Measurements from ENCODE around the gene NAA40.

NAA40 gene

DNA sequence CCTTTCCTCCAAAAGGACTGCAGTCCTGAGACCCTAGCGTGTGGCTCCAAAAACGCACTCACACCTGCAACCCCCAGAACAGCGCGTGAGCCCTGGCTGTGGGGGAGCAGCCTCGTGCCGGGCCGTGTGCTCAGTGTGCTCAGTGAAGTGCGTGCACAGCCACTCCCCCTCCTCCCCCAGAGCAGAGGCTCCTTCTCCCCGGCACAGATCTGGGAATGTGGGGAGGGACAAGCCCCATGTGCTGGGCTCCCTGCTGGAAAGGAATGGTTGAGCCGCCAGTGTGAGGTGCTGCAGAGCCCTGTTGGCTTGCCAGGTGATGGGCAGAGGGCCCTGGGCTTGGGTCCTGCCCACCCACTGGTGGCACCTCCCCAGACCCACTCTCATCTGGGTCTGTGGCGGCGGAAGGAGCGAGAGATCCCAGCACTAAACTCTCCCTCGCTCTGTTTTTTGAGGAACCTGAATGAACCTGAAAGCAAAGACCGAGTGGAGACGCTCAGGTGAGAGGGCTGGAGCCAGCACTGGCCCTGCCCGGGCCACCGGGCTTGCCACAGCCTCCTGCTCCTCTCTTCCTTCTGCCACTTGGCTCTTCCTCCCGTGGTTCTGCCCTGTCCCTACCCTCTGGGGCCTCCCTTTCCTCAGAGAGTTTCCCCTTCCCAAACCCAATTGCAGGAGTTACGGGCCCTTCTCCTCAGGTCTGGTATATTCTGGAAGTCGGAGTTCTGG is 30.8 kb upstream of the NAA40 start:
- TF ChIP-seq, protein P1, sequence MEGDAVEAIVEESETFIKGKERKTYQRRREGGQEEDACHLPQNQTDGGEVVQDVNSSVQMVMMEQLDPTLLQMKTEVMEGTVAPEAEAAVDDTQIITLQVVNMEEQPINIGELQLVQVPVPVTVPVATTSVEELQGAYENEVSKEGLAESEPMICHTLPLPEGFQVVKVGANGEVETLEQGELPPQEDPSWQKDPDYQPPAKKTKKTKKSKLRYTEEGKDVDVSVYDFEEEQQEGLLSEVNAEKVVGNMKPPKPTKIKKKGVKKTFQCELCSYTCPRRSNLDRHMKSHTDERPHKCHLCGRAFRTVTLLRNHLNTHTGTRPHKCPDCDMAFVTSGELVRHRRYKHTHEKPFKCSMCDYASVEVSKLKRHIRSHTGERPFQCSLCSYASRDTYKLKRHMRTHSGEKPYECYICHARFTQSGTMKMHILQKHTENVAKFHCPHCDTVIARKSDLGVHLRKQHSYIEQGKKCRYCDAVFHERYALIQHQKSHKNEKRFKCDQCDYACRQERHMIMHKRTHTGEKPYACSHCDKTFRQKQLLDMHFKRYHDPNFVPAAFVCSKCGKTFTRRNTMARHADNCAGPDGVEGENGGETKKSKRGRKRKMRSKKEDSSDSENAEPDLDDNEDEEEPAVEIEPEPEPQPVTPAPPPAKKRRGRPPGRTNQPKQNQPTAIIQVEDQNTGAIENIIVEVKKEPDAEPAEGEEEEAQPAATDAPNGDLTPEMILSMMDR (conservative IDR thresholded peaks at IDR 0.05) = peak; percentile 58
- H3K27ac ChIP-seq = peak overlapping the region; percentile 25; the same call in 1 of the 2 replicates

DNA sequence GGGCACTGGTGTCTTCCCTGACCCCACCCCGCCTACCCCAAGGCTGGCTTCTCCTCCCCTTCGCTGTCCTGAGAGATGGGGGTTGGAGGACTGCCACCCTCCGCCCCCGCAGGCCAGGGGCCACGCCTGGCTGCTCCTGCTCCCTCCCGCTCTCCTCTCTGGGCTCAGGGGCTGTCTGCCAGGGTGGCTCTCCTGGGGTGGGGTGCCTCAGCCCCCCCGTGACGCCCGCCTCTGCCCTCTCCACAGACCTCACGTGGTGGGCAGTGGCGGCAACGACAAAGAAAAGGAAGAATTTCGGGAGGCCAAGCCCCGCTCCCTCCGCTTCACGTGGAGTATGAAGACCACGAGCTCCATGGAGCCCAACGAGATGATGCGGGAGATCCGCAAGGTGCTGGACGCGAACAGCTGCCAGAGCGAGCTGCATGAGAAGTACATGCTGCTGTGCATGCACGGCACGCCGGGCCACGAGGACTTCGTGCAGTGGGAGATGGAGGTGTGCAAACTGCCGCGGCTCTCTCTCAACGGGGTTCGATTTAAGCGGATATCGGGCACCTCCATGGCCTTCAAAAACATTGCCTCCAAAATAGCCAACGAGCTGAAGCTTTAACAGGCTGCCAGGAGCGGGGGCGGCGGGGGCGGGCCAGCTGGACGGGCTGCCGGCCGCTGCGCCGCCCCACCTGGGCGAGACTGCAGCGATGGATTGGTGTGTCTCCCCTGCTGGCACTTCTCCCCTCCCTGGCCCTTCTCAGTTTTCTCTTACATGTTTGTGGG is 30.0 kb upstream of the NAA40 start:
- peak overlapping the region; percentile 25; the same call in 1 of the 2 replicates for H3K27ac ChIP-seq
- TF ChIP-seq, protein P1 (conservative IDR thresholded peaks at IDR 0.05) = no peak

DNA sequence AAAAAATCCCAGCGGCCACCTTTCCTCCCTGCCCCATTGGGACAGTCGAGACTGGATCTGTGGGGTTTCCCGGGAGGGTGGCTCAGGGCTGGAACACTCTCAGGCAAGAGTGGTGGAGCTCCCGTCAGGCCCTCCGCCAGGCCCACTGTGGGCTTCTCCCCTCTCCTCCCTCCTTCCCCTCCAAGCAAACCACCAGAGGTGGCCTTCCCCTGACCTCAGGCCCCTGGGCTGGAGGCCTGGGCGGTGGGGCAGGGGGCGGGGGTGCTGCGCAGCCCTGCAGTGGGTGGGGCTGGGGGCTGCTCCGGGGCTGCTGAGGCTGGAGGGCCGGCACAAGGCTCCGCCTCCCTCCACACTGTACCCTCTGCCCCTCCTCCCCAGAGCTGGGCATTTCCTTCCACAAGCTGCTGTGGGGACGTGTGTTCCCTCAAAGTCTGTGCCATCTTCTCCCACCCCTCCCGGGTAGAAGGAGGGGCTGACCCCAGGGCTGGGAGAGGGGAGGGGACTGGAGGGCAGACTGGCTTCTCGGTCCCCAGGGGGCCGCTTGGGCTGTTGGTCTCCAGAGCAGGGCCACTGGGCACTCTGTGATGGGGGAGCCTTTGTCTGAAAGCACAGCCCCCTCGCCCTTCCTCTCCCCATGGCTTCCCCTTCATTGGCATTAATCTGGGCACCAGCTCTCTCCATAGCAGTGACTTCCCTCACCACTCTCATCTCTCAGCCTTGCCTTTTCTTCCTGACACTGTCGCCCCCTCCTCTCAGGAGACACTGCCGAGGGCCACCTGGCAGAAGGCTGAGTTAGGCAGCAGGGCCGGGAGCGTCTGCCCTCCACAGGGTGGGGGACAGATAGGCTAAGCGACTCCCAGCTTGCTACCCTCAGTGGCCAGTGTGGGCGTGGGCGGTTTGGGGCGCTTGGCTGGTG is 29.0 kb upstream of the NAA40 start:
- TF ChIP-seq, protein P1 (conservative IDR thresholded peaks at IDR 0.05) = no peak
- H3K27ac ChIP-seq = peak overlapping the region; percentile 25; the same call in 1 of the 2 replicates

GRCh38 chr11:63910675-63911074 is 28.1 kb upstream of the NAA40 start:
- H3K27ac ChIP-seq = peak overlapping the region; percentile 25

GRCh38 chr11:63911440-63911839 is 27.4 kb upstream of the NAA40 start:
- TF ChIP-seq, protein P1 (conservative IDR thresholded peaks at IDR 0.05) = no peak
- peak overlapping the region; percentile 25; the same call in 1 of the 2 replicates for H3K27ac ChIP-seq

More at GRCh38 chr11:63910675-63911074, 28.1 kb upstream of the NAA40 start:
- TF ChIP-seq, protein P1 (conservative IDR thresholded peaks at IDR 0.05) = no peak

GRCh38 chr11:63911876-63912275 is 26.9 kb upstream of the NAA40 start:
- no peak overlapping the region for H3K27ac ChIP-seq
- TF ChIP-seq, protein P1 (conservative IDR thresholded peaks at IDR 0.05) = no peak
